ENCODE results near the gene CD40. TPM values are rescaled to one million over a fixed set of nuclear protein-coding genes. Genes with fewer than 3 reads are reported as not detected.

The CD40 gene
- total and polyA plus RNA-seq, 2 of the 8 experiments (the other 6 are each of a cell fraction or from before 2014, with no cell fraction given): 14.5 to 18.8 TPM

- Histone ChIP-seq H2AFZ (ENCODE audit: low read length) (no peak overlapping the region), H2BK120ac (replicated peaks; ENCODE audit: low read depth, low read length) (no peak overlapping the region), H3K14ac (ENCODE audit: insufficient read length) (no peak overlapping the region), H3K79me2 (ENCODE audit: control insufficient read depth in 1 of 2, insufficient read depth in 2 of 2, low read length in 2 of 2) (no peaks in the 10 kb centered on the region), H3K4me2 (ENCODE audit: insufficient read depth in 1 of 2, low read depth in 2 of 2, low read length in 2 of 2) (no peak overlapping the region), H4K20me1 (replicated peaks in 1 of 2; ENCODE audit: control insufficient read depth in 1 of 2, insufficient read depth in 2 of 2, low read length in 2 of 2) (no peaks in the 10 kb centered on the region), H3K23me2 (ENCODE audit: low read depth, low read length) (no peaks in the 10 kb centered on the region), H3K4me3 (ENCODE audit: extremely low read depth in 1 of 4, insufficient read depth in 2 of 4, low read depth in 3 of 4, low read length in 4 of 4) (no peak overlapping the region), H2BK15ac (ENCODE audit: low read length) (no peak overlapping the region), H2BK12ac (ENCODE audit: low read depth, low read length) (no peak overlapping the region), H4K8ac (ENCODE audit: extremely low read depth, insufficient read depth, low read length) (no peak overlapping the region), H3K23ac (ENCODE audit: insufficient read length) (no peak overlapping the region), H3K9me3 (ENCODE audit: insufficient read depth in 2 of 2, low read depth in 1 of 2, low read length in 1 of 2) (no peaks in the 10 kb centered on the region), H3K79me1 (ENCODE audit: low read depth, low read length) (no peaks in the 10 kb centered on the region), H3K27ac (ENCODE audit: low read depth, low read length) (no peak overlapping the region), H3K56ac (replicated peaks; ENCODE audit: insufficient read length, low read depth, low read length) (no peak overlapping the region), H2AK5ac (ENCODE audit: low read depth, low read length) (no peak overlapping the region), H2BK20ac (ENCODE audit: low read length) (no peak overlapping the region), H3K4ac (replicated peaks; ENCODE audit: insufficient read length, low read depth, low read length) (no peak overlapping the region), H2BK5ac (ENCODE audit: low read depth, low read length) (no peak overlapping the region), H3K9ac (replicated peaks in 1 of 4; ENCODE audit: extremely low read depth in 1 of 4, low read depth in 3 of 4, low read length in 3 of 4) (no peak overlapping the region), H4K91ac (replicated peaks; ENCODE audit: insufficient read length, low read length) (no peak overlapping the region), H3K36me3 (ENCODE audit: control insufficient read depth in 2 of 4, insufficient read depth in 4 of 4, low read length in 3 of 4) (no peaks in the 10 kb centered on the region), H3K4me1 (replicated peaks in 1 of 4; ENCODE audit: control insufficient read depth in 3 of 4, insufficient read depth in 4 of 4, low read length in 3 of 4) (peaks cover 0 to 5% (median 0%) of the 10 kb centered on the region in 4 experiments; a peak in 2 of 7 replicates), H4K5ac (ENCODE audit: insufficient read length, low read depth, low read length) (no peak overlapping the region), H3K27me3 (replicated peaks in 1 of 4; ENCODE audit: control insufficient read depth in 3 of 4, extremely low read depth in 1 of 4, insufficient read depth in 3 of 4, low read length in 3 of 4) (no peaks in the 10 kb centered on the region), H3K18ac (ENCODE audit: extremely low read depth, low read length) (no peak overlapping the region)
- ChIA-PET POLR2A (ENCODE audit: partially characterized antibody) (no interaction called here), CTCF (ENCODE audit: partially characterized antibody) (interaction anchor here (1.1 to 21.6 kb wide), 4 partner anchors 21 to 134 kb away, joined by 3 to 233 read pairs (median 12); no protein-coding TSS in a partner anchor)
- 85% methylated on average over 8 of the region's 8 CpGs; no CpG with 5 or more reads in 1 of the 2 experiments for WGBS, 2 experiments (ENCODE audit: extremely low coverage in 1 of 2, insufficient coverage in 1 of 2, insufficient read length in 1 of 2, insufficient replicate concordance in 2 of 2, low coverage in 1 of 2, low lambda C conversion rate in 2 of 2, missing lambda C conversion rate in 1 of 2)
- no peak for DNase-seq (ENCODE audit: low read depth in 1 of 2, low spot score in 2 of 2)
- FAIRE-seq: no peak
- no peak for TF ChIP-seq SIX5 (IDR thresholded peaks at IDR 0.05; ENCODE audit: low read depth, low read length)
- no peak for TF ChIP-seq KDM5A (IDR thresholded peaks at IDR 0.05; ENCODE audit: low read length)
- TF ChIP-seq POLR2AphosphoS5 (IDR thresholded peaks at IDR 0.05; ENCODE audit: low read depth, low read length): no peak
- no peak for TF ChIP-seq POLR2A (IDR thresholded peaks at IDR 0.05; ENCODE audit: control extremely low read depth in 1 of 2, low read depth in 2 of 2, low read length in 2 of 2)
- no peak for TF ChIP-seq KDM1A (IDR thresholded peaks at IDR 0.05; ENCODE audit: borderline replicate concordance, low read length)
- TF ChIP-seq EZH2 (IDR thresholded peaks at IDR 0.05; ENCODE audit: low read depth, low read length, severe bottlenecking): no peak
- TF ChIP-seq TAF1 (IDR thresholded peaks at IDR 0.05; ENCODE audit: low read depth, low read length): no peak
- no peak for TF ChIP-seq GTF2F1 (IDR thresholded peaks at IDR 0.05; ENCODE audit: borderline replicate concordance, low read depth, low read length)
- no peak for TF ChIP-seq SUZ12 (IDR thresholded peaks at IDR 0.05; ENCODE audit: low read length)
- no peak for TF ChIP-seq CHD1 (IDR thresholded peaks at IDR 0.05; ENCODE audit: low read depth, low read length)
- TF ChIP-seq MAX (IDR thresholded peaks at IDR 0.05): no peak
- no peak for TF ChIP-seq PHF8 (conservative IDR thresholded peaks at IDR 0.05; ENCODE audit: low read depth, low read length)
- no peak for TF ChIP-seq ZNF274 (IDR thresholded peaks at IDR 0.05; ENCODE audit: borderline replicate concordance, extremely low read depth, low read length)
- TF ChIP-seq KDM4A (IDR thresholded peaks at IDR 0.05; ENCODE audit: low read depth, low read length, severe bottlenecking): no peak
Measured at GRCh38 chr20:46156065-46156464, 38.0 kb downstream of the CD40 start.

Measured in H1 (cell line).